ENCODE results near the gene SEZ6L.

- no peak for TF ChIP-seq YY1 (IDR thresholded peaks at IDR 0.05; ENCODE audit: insufficient read depth, insufficient read length)
- no peak for TF ChIP-seq ZNF274 (IDR thresholded peaks at IDR 0.05; ENCODE audit: low read depth, low read length)
Measured at GRCh38 chr22:26357281-26357680, 188.0 kb downstream of the SEZ6L start.
